HG02884 (cell line): ENCODE measurements around the gene SLC6A4.
"Not testable (repeated sequence)": the region's sequence is repeated elsewhere in the genome, so short reads cannot be mapped to it uniquely, and the experiment has no call there.

Experiments used
- ATAC-seq: cut with Tn5 transposase; IDR thresholded peaks from one replicate; pipeline ENCODE4 v1.9.1; 2021; ENCODE audit warnings: mild to moderate bottlenecking, moderate library complexity; ENCODE audit not compliant: unreplicated experiment

The SLC6A4 gene

DNA sequence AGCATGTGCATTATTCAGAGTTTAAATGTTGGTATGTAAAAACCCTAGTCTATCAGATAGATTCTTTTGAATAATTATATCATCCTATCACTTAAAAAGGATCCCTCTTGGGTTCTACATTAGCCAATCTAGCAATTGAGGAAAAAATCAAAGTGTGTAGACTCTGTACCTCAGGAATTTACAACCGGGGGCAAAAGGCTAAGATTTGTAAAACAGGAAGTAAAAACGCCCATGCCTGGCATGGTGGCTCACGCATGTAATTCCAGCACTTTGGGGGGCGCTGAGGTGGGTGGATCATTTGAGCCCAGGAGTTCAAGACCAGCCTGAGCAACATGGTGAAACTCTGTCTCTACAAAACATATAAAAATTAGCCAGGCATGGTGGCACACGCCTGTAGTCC is 58.6 kb downstream of the SLC6A4 start:
- ATAC-seq = no peak

GRCh38 chr17:30174556-30174955 is 60.9 kb downstream of the SLC6A4 start:
- no peak for ATAC-seq

DNA sequence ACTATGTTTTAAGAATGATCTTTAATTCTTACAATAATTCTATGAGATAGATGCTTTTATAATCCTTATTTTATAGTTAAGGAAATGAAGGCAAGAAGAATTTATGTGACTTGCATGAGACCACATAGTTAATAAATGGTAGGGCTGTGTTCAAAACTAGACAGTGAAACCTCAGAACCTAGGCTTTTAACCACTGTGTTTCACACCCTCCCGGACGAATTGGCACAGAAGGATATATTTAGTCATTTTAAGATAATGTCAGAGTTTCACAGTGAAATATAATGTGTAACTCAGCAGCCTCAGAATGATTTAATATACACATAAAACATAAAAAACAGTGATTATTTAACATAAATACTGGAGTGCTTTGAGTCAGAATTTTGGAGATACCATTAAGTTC is 61.8 kb downstream of the SLC6A4 start:
- peak; percentile 47 for ATAC-seq

DNA sequence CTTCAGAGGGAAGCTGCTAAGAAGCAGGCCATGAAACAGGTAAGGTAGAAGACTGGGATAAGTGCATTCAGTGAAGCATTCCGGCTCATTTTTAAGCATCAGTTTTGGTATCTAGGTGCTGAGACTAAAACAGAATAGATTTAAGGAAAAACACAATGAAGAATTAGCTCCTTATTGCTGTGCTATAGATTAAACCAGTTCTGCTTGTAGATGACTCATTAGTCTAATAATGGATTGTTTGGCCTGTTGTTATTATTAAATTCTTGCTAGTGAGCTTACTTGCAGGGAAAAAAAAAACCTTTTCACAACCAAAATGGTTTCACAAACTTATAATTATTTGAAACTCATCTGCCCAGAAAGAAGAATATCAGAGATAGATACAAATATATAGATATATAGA is 62.9 kb downstream of the SLC6A4 start:
- no peak for ATAC-seq

GRCh38 chr17:30170415-30170987 is 65.0 kb downstream of the SLC6A4 start:
- ATAC-seq = no peak

DNA sequence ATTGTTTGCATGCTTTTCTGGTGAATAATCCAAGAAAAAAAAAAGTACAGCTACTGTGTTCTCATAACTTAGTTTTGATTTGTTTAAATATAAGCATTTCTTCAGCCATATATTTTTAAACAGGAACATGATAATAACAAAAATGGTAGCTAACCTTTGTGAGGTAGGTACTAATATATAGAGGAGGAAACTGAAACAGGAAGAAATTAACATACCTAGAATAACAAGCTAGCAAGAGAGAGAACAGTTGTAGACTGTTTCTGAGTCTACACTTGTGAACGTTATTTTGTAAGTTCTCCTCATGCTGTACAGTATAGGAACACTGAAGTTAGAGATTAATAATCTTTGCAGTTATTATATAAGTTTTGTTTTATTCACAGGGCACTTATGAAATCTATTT is 69.5 kb downstream of the SLC6A4 start:
- no peak for ATAC-seq

- ATAC-seq = no peak
Measured at GRCh38 chr17:30165147-30165546, 70.3 kb downstream of the SLC6A4 start.

DNA sequence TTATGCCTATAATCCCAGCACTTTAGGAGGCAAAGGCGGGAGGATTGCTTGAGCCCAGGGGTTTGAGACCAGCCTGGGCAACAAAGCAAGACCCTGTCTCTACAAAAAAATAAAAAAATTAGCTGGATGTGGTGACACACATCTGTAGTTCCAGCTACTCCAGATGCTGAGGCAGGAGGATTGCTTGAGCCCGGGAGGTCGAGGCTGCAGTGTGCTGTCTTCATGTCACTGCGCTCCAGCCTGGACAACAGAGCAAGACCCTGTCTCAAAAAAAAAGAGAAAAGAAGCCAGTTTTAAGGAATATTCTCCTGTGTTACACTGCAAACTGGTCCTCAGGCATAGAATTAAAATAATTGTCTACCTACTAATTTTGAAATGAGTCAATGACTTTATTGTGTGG is 71.0 kb downstream of the SLC6A4 start:
- no peak for ATAC-seq

- no peak for ATAC-seq
Measured at GRCh38 chr17:30161601-30162000, 73.9 kb downstream of the SLC6A4 start.

DNA sequence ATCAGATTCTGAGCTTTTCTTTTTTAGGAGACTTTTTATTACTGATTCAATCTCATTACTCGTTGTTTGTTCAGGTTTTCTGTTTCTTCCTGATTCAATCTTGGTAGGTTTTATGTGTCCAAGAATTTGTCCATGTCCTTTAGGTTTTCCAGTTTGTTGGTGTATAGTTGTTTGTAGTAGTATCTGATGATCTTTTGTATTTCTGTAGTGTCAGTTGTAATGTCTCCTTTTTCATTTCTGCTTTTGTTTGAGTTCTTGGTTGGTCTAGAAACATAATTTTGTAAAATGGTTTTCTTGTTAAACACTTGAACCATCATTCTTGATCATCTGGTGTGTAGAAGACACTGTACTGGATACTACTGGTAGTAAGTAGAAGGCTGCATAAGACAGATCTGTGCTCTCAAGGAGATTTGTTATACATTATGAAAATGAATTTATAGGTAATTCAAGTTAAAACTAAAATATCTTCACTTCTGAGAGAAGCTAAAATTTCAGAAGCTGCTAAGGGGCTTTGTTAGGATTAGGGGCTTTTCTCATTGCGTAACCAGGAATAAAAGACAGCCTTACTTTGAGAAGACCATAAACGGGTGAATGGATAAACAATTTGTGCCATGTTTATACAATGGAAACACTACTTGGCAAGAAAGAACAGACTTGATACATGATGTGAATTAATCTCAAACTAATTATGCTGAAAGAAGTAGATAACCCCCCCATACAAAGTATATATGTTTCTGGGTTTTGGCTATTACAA is 74.9 kb downstream of the SLC6A4 start:
- no peak for ATAC-seq

DNA sequence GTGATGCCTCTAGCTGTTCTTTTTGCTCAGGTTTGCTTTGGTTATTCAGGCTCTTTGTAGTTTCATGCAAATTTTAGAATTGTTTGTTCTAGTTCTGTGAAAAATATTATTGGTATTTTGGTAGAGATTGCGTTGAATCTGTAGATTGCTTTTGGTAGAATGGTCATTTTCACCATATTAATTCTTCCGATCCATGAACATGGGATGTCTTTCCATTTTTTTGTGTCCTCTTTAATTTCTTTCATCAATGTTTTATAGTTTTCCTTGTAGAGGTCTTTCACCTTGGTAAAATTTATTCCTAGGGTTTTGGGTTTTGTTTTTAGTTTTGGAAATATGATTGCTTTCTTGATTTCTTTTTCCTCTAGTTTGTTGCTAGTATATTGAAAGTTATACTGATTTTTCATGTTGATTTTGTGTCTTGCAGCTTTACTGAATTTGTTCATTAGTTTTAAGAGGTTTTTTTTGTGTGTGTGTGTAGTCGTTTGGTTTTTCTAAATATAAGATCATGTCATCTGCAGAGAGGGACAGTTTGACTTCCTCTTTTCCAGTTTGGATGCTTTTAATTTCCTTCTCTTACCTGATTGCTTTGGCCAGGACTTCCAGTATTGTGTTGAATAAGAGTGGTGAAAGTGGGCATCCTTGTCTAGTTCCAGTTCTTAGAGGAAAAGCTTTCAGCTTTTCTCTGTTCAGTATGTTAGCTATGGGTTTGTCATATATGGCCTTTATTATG is 76.4 kb downstream of the SLC6A4 start:
- no peak for ATAC-seq

- ATAC-seq = no peak
Measured at GRCh38 chr17:30155389-30155788, 80.1 kb downstream of the SLC6A4 start.

DNA sequence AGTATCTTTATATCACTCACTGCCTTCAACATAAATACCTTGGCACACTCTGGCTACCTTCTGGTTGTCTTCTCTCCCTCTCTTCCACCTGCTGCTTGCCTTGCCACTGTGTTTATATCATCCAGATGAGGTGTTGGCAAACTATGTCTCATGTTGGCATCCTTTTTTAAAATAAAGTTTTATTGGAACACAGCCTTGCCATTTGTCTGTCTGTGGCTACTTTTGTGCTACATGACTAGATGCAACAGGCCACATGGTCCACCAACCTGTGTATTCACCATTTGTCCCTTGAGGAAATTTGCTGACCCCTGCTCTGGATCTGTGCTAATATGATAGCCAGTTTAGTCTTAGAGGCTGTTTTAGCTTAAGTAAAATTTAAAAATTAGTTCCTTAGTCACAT is 82.0 kb downstream of the SLC6A4 start:
- no peak for ATAC-seq

- ATAC-seq = no peak
Measured at GRCh38 chr17:30151471-30151870, 84.0 kb downstream of the SLC6A4 start.

DNA sequence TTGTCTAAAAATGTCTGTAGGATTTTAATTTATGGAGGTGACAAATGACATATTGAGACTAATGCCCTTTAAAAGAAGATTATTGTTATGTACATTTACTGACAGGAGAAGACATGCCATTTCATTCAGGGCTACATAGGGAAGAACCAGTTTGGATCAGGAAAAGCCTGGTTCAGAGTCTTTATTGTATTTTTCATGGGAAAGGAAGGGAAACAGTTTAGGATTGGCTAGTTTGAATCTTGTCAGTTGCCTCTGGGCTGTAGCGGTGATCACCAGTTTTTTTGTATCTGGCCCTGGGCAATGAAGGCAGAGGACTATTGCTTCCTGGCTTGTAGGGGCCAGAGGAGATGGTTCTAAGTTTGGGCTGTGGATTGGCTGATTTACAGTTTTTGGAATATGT is 87.1 kb downstream of the SLC6A4 start:
- ATAC-seq = no peak

DNA sequence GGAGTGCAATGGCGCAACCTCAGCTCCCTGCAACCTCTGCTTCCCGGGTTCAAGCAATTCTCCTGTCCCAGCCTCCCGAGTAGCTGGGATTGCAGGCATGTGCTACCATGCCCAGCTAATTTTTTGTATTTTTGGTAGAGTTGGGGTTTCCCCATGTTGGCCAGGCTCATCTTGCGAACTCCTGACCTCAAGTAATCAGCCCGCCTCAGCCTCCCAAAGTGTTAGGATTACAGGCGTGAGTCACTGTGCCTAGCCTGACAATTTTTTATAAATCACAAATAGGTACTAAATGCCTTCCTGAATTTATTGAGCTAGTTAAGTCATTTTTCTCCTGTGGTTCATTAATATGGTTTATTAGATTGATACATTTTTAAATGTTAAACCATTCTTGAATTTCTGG is 87.6 kb downstream of the SLC6A4 start:
- not testable (repeated sequence) for ATAC-seq
